ENCODE results near the gene SAMD14. TPM values are rescaled to one million over a fixed set of nuclear protein-coding genes. Genes with fewer than 3 reads are reported as not detected.

The SAMD14 gene
- total and polyA plus RNA-seq, 2 donors (not counting 1 experiment from before 2014, with no cell fraction given): 0.13 to 0.89 TPM

DNA sequence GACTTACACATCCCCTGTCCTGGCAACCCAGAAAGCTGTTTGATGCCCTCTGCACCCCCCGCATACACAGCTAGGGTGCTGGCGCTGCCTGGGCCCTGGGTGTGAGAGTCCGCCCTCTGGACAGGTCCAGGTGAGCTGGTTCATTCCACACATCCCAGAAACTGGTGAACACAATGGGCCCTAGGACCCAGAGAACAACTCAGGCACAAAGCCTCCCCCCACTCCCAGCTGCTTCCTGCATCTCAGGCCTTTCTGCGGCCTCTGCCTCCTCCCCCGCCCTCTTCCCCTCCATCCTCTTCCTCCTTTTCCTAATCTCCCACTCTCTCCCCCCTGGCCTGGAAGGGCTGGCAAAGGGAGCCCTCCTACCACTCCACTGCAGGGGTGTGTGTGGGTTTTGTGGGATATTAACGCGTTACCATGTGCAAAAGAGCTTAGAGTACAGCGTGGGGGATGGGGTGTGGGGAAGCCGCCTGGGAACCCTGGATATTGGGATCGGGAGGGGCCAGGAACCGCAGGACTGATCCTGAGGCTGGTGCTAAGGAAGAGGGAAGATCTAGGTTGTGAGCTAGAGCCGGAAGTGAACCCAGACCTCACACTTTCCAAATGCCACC lies 22.1 kb upstream of the SAMD14 start:
- Mint-ChIP-seq H3K27ac (peak overlapping the region; percentile 94), H3K4me3 (peak overlapping the region; percentile 95), H3K9me3 (ENCODE audit: insufficient read depth) (no peaks in the 10 kb centered on the region), H3K4me1 (peaks cover 29% of the 10 kb centered on the region), H3K27me3 (no peaks in the 10 kb centered on the region)
- no peak for TF ChIP-seq EZH2 (IDR thresholded peaks at IDR 0.05; ENCODE audit: borderline replicate concordance, insufficient read depth, low read depth, low read length, poor library complexity, severe bottlenecking)
- TF ChIP-seq, protein P1, sequence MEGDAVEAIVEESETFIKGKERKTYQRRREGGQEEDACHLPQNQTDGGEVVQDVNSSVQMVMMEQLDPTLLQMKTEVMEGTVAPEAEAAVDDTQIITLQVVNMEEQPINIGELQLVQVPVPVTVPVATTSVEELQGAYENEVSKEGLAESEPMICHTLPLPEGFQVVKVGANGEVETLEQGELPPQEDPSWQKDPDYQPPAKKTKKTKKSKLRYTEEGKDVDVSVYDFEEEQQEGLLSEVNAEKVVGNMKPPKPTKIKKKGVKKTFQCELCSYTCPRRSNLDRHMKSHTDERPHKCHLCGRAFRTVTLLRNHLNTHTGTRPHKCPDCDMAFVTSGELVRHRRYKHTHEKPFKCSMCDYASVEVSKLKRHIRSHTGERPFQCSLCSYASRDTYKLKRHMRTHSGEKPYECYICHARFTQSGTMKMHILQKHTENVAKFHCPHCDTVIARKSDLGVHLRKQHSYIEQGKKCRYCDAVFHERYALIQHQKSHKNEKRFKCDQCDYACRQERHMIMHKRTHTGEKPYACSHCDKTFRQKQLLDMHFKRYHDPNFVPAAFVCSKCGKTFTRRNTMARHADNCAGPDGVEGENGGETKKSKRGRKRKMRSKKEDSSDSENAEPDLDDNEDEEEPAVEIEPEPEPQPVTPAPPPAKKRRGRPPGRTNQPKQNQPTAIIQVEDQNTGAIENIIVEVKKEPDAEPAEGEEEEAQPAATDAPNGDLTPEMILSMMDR (IDR thresholded peaks at IDR 0.05): no peak
- peak overlapping the region; percentile 95 for H3K9ac ChIP-seq (ENCODE audit: low read length)
- no peak for ATAC-seq (ENCODE audit: low read depth)
- peak overlapping the region; percentile 33 for H2AFZ ChIP-seq (ENCODE audit: insufficient read depth, low read depth, low read length, poor library complexity, severe bottlenecking)
- H3K79me2 ChIP-seq (ENCODE audit: control insufficient read depth, insufficient read depth, low read length): peaks cover 38% of the 10 kb centered on the region
- no peaks in the 10 kb centered on the region for H3K36me3 ChIP-seq (replicated peaks in 1 of 2; ENCODE audit: control extremely low read depth in 1 of 2, control insufficient read depth in 1 of 2, extremely low read depth in 1 of 2, insufficient read depth in 2 of 2, low read length in 1 of 2)
- intact Hi-C loops (cut with micrococcal nuclease): loop anchor here (1.0 kb wide), 1 partner anchor 9 kb away; no protein-coding TSS in a partner anchor
- ChIA-PET POLR2A (interaction anchor here (0.6 to 3.8 kb wide), 7 partner anchors 8 to 334 kb away, joined by 3 to 22 read pairs (median 6); partner anchors contain the start of gene PDK2), CTCF (interaction anchor here (0.5 to 4.2 kb wide), 13 partner anchors 9 to 411 kb away, joined by 3 to 65 read pairs (median 9); partner anchors contain the start of gene PDK2)
- H3K4me1 ChIP-seq (ENCODE audit: control insufficient read depth in 2 of 2, insufficient read depth in 2 of 2, low read length in 2 of 2): peaks cover 10 to 39% of the 10 kb centered on the region in 2 donors
- H3K4me3 ChIP-seq (ENCODE audit: control extremely low read depth in 1 of 5, extremely low read depth in 1 of 5, insufficient read depth in 1 of 5, low read depth in 2 of 5, low read length in 4 of 5): peak overlapping the region; percentile 19 to 97 (median 82)
- H3K27ac ChIP-seq (ENCODE audit: low read length in 2 of 2): peak overlapping the region; percentile 35 to 38
- H3K9me3 ChIP-seq (ENCODE audit: control extremely low read depth in 1 of 3, control insufficient read depth in 2 of 3, insufficient read depth in 1 of 3, low read length in 2 of 3): no peaks in the 10 kb centered on the region
- peak; percentile 75 for DNase-seq
- peaks cover 31% of the 10 kb centered on the region for H4K20me1 ChIP-seq (ENCODE audit: control insufficient read depth, insufficient read depth, low read length, poor library complexity, severe bottlenecking)
- WGBS (ENCODE audit: insufficient coverage): 5% methylated on average over 8 of the region's 12 CpGs
- peak overlapping the region; percentile 92 for H3K4me2 ChIP-seq (replicated peaks; ENCODE audit: low read depth, low read length, poor library complexity, severe bottlenecking)
- H3K27me3 ChIP-seq (replicated peaks in 1 of 4; ENCODE audit: control extremely low read depth in 1 of 4, control insufficient read depth in 3 of 4, insufficient read depth in 4 of 4, low read length in 3 of 4): no peaks in the 10 kb centered on the region
